Skeletal muscle tissue (tissue), 4 donors: ENCODE measurements around the gene KATNIP. TPM values are rescaled to one million over a fixed set of nuclear protein-coding genes. Genes with fewer than 3 reads are reported as not detected.
A peak's percentile ranks its signal among the peaks of the same experiment; 100 is the strongest.

Source experiments
- H3K27ac ChIP-seq: one replicate; pipeline ENCODE4 v1.7.0; 2013; ENCODE audit warnings: mild to moderate bottlenecking, low read depth, low read length, inconsistent platforms
- H3K27me3 ChIP-seq, 3 donors: one replicate each; pipeline ENCODE4 v1.7.0; 2013; ENCODE audit warnings: low read length in 3 of 3; ENCODE audit not compliant: control insufficient read depth in 3 of 3, insufficient read depth in 3 of 3
- H3K36me3 ChIP-seq, 3 donors: one replicate each; pipeline ENCODE4 v1.7.0; 2013; ENCODE audit warnings: low read length in 3 of 3; ENCODE audit not compliant: control insufficient read depth in 3 of 3, insufficient read depth in 3 of 3
- H3K4me1 ChIP-seq, 3 donors: one replicate each; pipeline ENCODE4 v1.7.0; 2013; ENCODE audit warnings: low read length in 3 of 3, mild to moderate bottlenecking in 3 of 3; ENCODE audit not compliant: control insufficient read depth in 3 of 3, insufficient read depth in 3 of 3
- H3K4me3 ChIP-seq, 3 donors: one replicate each; pipeline ENCODE4 v1.7.0; 2013; ENCODE audit warnings: low read length in 3 of 3
- H3K9ac ChIP-seq, 3 donors: one replicate each; pipeline ENCODE4 v1.7.0; 2013; ENCODE audit warnings: low read length in 3 of 3, mild to moderate bottlenecking in 3 of 3, moderate library complexity in 2 of 3, low read depth in 1 of 3
- H3K9me3 ChIP-seq, 3 donors: one replicate each; pipeline ENCODE4 v1.7.0; 2013; ENCODE audit warnings: low read length in 3 of 3; ENCODE audit not compliant: control insufficient read depth in 3 of 3
- total RNA-seq: library from RNA; depleted of rRNA; stranded (reverse); fragments of >200 nt; gene quantifications from one replicate; pipeline ENCODE4 v1.2.3, GENCODE V29; 2014
- donor health status: Osteomylitis.

The KATNIP gene
- total RNA-seq, 1 donor from 2014 or later: 7.8 TPM

- no peaks in the 10 kb centered on the region for H3K27me3 ChIP-seq
- H3K4me1 ChIP-seq: no peaks in the 10 kb centered on the region
- H3K27ac ChIP-seq: no peak overlapping the region
- H3K4me3 ChIP-seq: no peak overlapping the region
- H3K36me3 ChIP-seq: peaks cover 0 to 5% (median 0%) of the 10 kb centered on the region in 3 donors
- no peaks in the 10 kb centered on the region for H3K9me3 ChIP-seq
- no peak overlapping the region for H3K9ac ChIP-seq
These were observed 45.5 kb downstream of the KATNIP start for GRCh38 chr16:27595475-27595874.

GRCh38 chr16:27595993-27596392 lies 46.0 kb downstream of the KATNIP start:
- Histone ChIP-seq H3K9ac (no peak overlapping the region), H3K9me3 (no peaks in the 10 kb centered on the region), H3K27ac (no peak overlapping the region), H3K36me3 (peaks cover 0 to 5% (median 0%) of the 10 kb centered on the region in 3 donors), H3K27me3 (no peaks in the 10 kb centered on the region), H3K4me3 (no peak overlapping the region), H3K4me1 (no peaks in the 10 kb centered on the region)

GRCh38 chr16:27596411-27596810 lies 46.5 kb downstream of the KATNIP start:
- H3K9ac ChIP-seq: no peak overlapping the region
- no peak overlapping the region for H3K4me3 ChIP-seq
- H3K4me1 ChIP-seq: no peaks in the 10 kb centered on the region

GRCh38 chr16:27597361-27597760 lies 47.4 kb downstream of the KATNIP start:
- peaks cover 0 to 5% (median 0%) of the 10 kb centered on the region in 3 donors for H3K36me3 ChIP-seq
- no peak overlapping the region for H3K4me3 ChIP-seq
- H3K27ac ChIP-seq: no peak overlapping the region
- no peaks in the 10 kb centered on the region for H3K9me3 ChIP-seq
- no peaks in the 10 kb centered on the region for H3K27me3 ChIP-seq
- no peak overlapping the region for H3K9ac ChIP-seq
- no peaks in the 10 kb centered on the region for H3K4me1 ChIP-seq

More at GRCh38 chr16:27596411-27596810, 46.5 kb downstream of the KATNIP start:
- Histone ChIP-seq H3K27me3 (no peaks in the 10 kb centered on the region), H3K36me3 (peaks cover 0 to 5% (median 0%) of the 10 kb centered on the region in 3 donors), H3K27ac (no peak overlapping the region), H3K9me3 (no peaks in the 10 kb centered on the region)

GRCh38 chr16:27598220-27598619 lies 48.3 kb downstream of the KATNIP start:
- H3K27me3 ChIP-seq: no peaks in the 10 kb centered on the region
- H3K9ac ChIP-seq: no peak overlapping the region
- no peak overlapping the region for H3K27ac ChIP-seq
- peaks cover 0 to 5% (median 0%) of the 10 kb centered on the region in 3 donors for H3K36me3 ChIP-seq
- no peaks in the 10 kb centered on the region for H3K9me3 ChIP-seq
- no peak overlapping the region for H3K4me3 ChIP-seq
- no peaks in the 10 kb centered on the region for H3K4me1 ChIP-seq

- H3K4me1 ChIP-seq: no peaks in the 10 kb centered on the region
- H3K4me3 ChIP-seq: no peak overlapping the region
- no peaks in the 10 kb centered on the region for H3K9me3 ChIP-seq
- peaks cover 0 to 5% (median 0%) of the 10 kb centered on the region in 3 donors for H3K36me3 ChIP-seq
- H3K9ac ChIP-seq: no peak overlapping the region
- H3K27ac ChIP-seq: no peak overlapping the region
- H3K27me3 ChIP-seq: no peaks in the 10 kb centered on the region
These were observed 49.1 kb downstream of the KATNIP start for GRCh38 chr16:27598931-27599565.

- H3K27ac ChIP-seq: no peak overlapping the region
- peaks cover 0 to 5% (median 0%) of the 10 kb centered on the region in 3 donors for H3K36me3 ChIP-seq
- peak overlapping the region in 1 of 3 donors; percentile 25 for H3K9ac ChIP-seq
- H3K4me3 ChIP-seq: no peak overlapping the region
- H3K9me3 ChIP-seq: no peaks in the 10 kb centered on the region
- H3K27me3 ChIP-seq: no peaks in the 10 kb centered on the region
- H3K4me1 ChIP-seq: no peaks in the 10 kb centered on the region
These were observed 49.7 kb downstream of the KATNIP start for GRCh38 chr16:27599606-27600005.

Other genes starting within 250 kb of the KATNIP start
- 7.8 TPM for gene IL4R, start 236.2 kb upstream of the KATNIP start, total RNA-seq
- gene IL21R, start 148.0 kb upstream of the KATNIP start, total RNA-seq: 0.52 TPM
- 48.0 TPM for gene GTF3C1, start 231 bp upstream of the KATNIP start, total RNA-seq